Liver (tissue), 9 donors: ENCODE measurements around the gene DDHD1. TPM values are rescaled to one million over a fixed set of nuclear protein-coding genes. Genes with fewer than 3 reads are reported as not detected.

ENCODE experiments used
- DNase-seq: peaks from one replicate; pipeline ENCODE4 v3.0.0-alpha.2; 2017; ENCODE audit warnings: low spot score
- H3K27ac ChIP-seq, 2 donors: one replicate each; pipeline ENCODE4 v1.7.0; 2013; ENCODE audit warnings: inconsistent platforms in 2 of 2, low read length in 2 of 2, control low read depth in 1 of 2, low read depth in 1 of 2, mild to moderate bottlenecking in 1 of 2
- H3K27me3 ChIP-seq, 4 donors: one replicate each; pipeline versions ENCODE4 v1.6.1 to v1.7.0; 2013; ENCODE audit warnings: low read length in 3 of 4, inconsistent platforms in 1 of 4, mild to moderate bottlenecking in 1 of 4, moderate library complexity in 1 of 4; ENCODE audit not compliant: control insufficient read depth in 4 of 4, insufficient read depth in 4 of 4
- H3K36me3 ChIP-seq, 4 donors: one replicate each; pipeline versions ENCODE4 v1.6.1 to v1.7.0; 2013; ENCODE audit warnings: low read length in 3 of 4, mild to moderate bottlenecking in 3 of 4, low read depth in 1 of 4, moderate library complexity in 1 of 4; ENCODE audit not compliant: control insufficient read depth in 4 of 4, insufficient read depth in 3 of 4
- H3K4me1 ChIP-seq, 4 donors: one replicate each; pipeline versions ENCODE4 v1.6.1 to v1.7.0; 2013; ENCODE audit warnings: low read length in 3 of 4, mild to moderate bottlenecking in 3 of 4, moderate library complexity in 1 of 4; ENCODE audit not compliant: control insufficient read depth in 4 of 4, insufficient read depth in 4 of 4
- H3K4me3 ChIP-seq, 3 donors: one replicate each; pipeline versions ENCODE4 v1.6.1 to v1.7.0; 2013; ENCODE audit warnings: low read length in 3 of 3, control low read depth in 1 of 3, low read depth in 1 of 3, mild to moderate bottlenecking in 1 of 3
- H3K9ac ChIP-seq, 2 donors: one replicate each; pipeline ENCODE4 v1.7.0; 2013; ENCODE audit warnings: low read length in 2 of 2, mild to moderate bottlenecking in 2 of 2, moderate library complexity in 2 of 2, control low read depth in 1 of 2, low read depth in 1 of 2
- H3K9me3 ChIP-seq, 4 donors: one replicate each; pipeline versions ENCODE4 v1.6.1 to v1.7.0; 2013; ENCODE audit warnings: low read length in 3 of 4; ENCODE audit not compliant: control insufficient read depth in 4 of 4
- EGR1 ChIP-seq, 2 donors: IDR thresholded peaks; 2 replicates each; pipeline ENCODE4 v1.6.1; 2016 to 2018; ENCODE audit warnings: antibody characterized with exemption in 2 of 2, low read depth in 2 of 2
- FOXA1 ChIP-seq: IDR thresholded peaks from 2 replicates; pipeline ENCODE4 v1.6.1; 2016; ENCODE audit warnings: antibody characterized with exemption
- FOXA2 ChIP-seq: IDR thresholded peaks from 2 replicates; pipeline ENCODE4 v1.6.1; 2016; ENCODE audit warnings: antibody characterized with exemption
- GABPA ChIP-seq, 2 donors: IDR thresholded peaks in 1 of 2; conservative IDR thresholded peaks in 1 of 2; 2 replicates each; pipeline ENCODE4 v1.6.1; 2016; ENCODE audit warnings: antibody characterized with exemption in 2 of 2, mild to moderate bottlenecking in 1 of 2, moderate library complexity in 1 of 2
- HNF4A ChIP-seq, 2 donors: conservative IDR thresholded peaks; 2 replicates each; pipeline ENCODE4 v1.6.1; 2016; ENCODE audit warnings: antibody characterized with exemption in 2 of 2, mild to moderate bottlenecking in 2 of 2
- HNF4G ChIP-seq: IDR thresholded peaks from 2 replicates; pipeline ENCODE4 v1.6.1; 2016; ENCODE audit warnings: antibody characterized with exemption
- JUND ChIP-seq, 2 donors: IDR thresholded peaks; 2 replicates each; pipeline ENCODE4 v1.6.1; 2016; ENCODE audit warnings: antibody characterized with exemption in 2 of 2
- MAX ChIP-seq: IDR thresholded peaks from 2 replicates; pipeline ENCODE4 v1.6.1; 2016; ENCODE audit warnings: antibody characterized with exemption
- NR2F2 ChIP-seq: IDR thresholded peaks from 2 replicates; pipeline ENCODE4 v1.6.1; 2016; ENCODE audit warnings: antibody characterized with exemption
- RAD21 ChIP-seq, 2 donors: IDR thresholded peaks; 2 replicates each; pipeline ENCODE4 v1.6.1; 2016; ENCODE audit warnings: antibody characterized with exemption in 2 of 2, mild to moderate bottlenecking in 2 of 2
- REST ChIP-seq: IDR thresholded peaks from 2 replicates; pipeline ENCODE4 v1.6.1; 2016; ENCODE audit warnings: antibody characterized with exemption, mild to moderate bottlenecking
- RXRA ChIP-seq, 2 donors: IDR thresholded peaks; 2 replicates each; pipeline ENCODE4 v1.6.1; 2017 to 2018; ENCODE audit warnings: antibody characterized with exemption in 2 of 2, mild to moderate bottlenecking in 1 of 2
- SP1 ChIP-seq: IDR thresholded peaks from 2 replicates; pipeline ENCODE4 v1.6.1; 2018; ENCODE audit warnings: antibody characterized with exemption, mild to moderate bottlenecking
- TAF1 ChIP-seq: conservative IDR thresholded peaks from 2 replicates; pipeline ENCODE4 v1.6.1; 2016; ENCODE audit warnings: antibody characterized with exemption, mild to moderate bottlenecking
- YY1 ChIP-seq: IDR thresholded peaks from 2 replicates; pipeline ENCODE4 v1.6.1; 2016; ENCODE audit warnings: antibody characterized with exemption, mild to moderate bottlenecking
- ZBTB33 ChIP-seq: IDR thresholded peaks from 2 replicates; pipeline ENCODE4 v1.6.1; 2016; ENCODE audit warnings: antibody characterized with exemption
- polyA plus RNA-seq, 2 donors: library from polyadenylated mRNA; stranded (reverse) in 1 of 2; unstranded in 1 of 2; fragments of 200-250 nt in 1 of 2; fragments of >200 nt in 1 of 2; fragmentation: Nextera tagmentation in 1 of 2; extraction: Ambion mirVana in 1 of 2; gene quantifications; one replicate each; pipeline versions ENCODE4 v1.2.1 to v1.2.3, GENCODE V29; 2013 to 2015
- total RNA-seq, 2 donors: library from RNA; depleted of rRNA; stranded (reverse); fragments of >200 nt; gene quantifications; one replicate each; pipeline ENCODE4 v1.2.3, GENCODE V29; 2014
- TF ChIP-seq, protein P1 (sequence below): IDR thresholded peaks from 2 replicates; pipeline ENCODE4 v1.6.1; 2016; ENCODE audit warnings: antibody characterized with exemption
- TF ChIP-seq, protein P2 (sequence below): fragments of 150-350 bp; IDR thresholded peaks from 2 replicates; pipeline ENCODE4 v1.5.1; 2017; ENCODE audit warnings: improper control_type of control experiment, low read depth, low read length; ENCODE audit not compliant: missing input control
- donor health status: healthy.
- donor health status: healthy.
- donor health status: healthy.
- donor health status: healthy.
- donor health status: healthy.

The DDHD1 gene
- total and polyA plus RNA-seq, 4 donors, result 1.3 to 14.3 (median 5.2) TPM

GRCh38 chr14:53016919-53017318 is 136.2 kb downstream of the DDHD1 start:
- no peak overlapping the region for H3K4me3 ChIP-seq
- no peaks in the 10 kb centered on the region for H3K36me3 ChIP-seq
- H3K27ac ChIP-seq, result no peak overlapping the region
- H3K9me3 ChIP-seq, result no peaks in the 10 kb centered on the region
- no peak for TF ChIP-seq GABPA (IDR thresholded peaks at IDR 0.05 in 1 of 2, conservative IDR thresholded peaks at IDR 0.05 in 1 of 2)
- TF ChIP-seq, protein P1, sequence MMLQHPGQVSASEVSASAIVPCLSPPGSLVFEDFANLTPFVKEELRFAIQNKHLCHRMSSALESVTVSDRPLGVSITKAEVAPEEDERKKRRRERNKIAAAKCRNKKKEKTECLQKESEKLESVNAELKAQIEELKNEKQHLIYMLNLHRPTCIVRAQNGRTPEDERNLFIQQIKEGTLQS, result no peak
- TF ChIP-seq, protein P2, sequence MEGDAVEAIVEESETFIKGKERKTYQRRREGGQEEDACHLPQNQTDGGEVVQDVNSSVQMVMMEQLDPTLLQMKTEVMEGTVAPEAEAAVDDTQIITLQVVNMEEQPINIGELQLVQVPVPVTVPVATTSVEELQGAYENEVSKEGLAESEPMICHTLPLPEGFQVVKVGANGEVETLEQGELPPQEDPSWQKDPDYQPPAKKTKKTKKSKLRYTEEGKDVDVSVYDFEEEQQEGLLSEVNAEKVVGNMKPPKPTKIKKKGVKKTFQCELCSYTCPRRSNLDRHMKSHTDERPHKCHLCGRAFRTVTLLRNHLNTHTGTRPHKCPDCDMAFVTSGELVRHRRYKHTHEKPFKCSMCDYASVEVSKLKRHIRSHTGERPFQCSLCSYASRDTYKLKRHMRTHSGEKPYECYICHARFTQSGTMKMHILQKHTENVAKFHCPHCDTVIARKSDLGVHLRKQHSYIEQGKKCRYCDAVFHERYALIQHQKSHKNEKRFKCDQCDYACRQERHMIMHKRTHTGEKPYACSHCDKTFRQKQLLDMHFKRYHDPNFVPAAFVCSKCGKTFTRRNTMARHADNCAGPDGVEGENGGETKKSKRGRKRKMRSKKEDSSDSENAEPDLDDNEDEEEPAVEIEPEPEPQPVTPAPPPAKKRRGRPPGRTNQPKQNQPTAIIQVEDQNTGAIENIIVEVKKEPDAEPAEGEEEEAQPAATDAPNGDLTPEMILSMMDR, result no peak
- TF ChIP-seq FOXA2, result no peak
- no peak for TF ChIP-seq MAX
- no peak for TF ChIP-seq HNF4G
- TF ChIP-seq EGR1 (IDR thresholded peaks at IDR 0.05; ENCODE audit: low read depth in 2 of 2), result no peak
- TF ChIP-seq YY1, result no peak
- no peak for TF ChIP-seq HNF4A (conservative IDR thresholded peaks at IDR 0.05)
- TF ChIP-seq TAF1, result no peak
- no peak for TF ChIP-seq JUND (IDR thresholded peaks at IDR 0.05)
- TF ChIP-seq FOXA1, result no peak
- TF ChIP-seq ZBTB33, result no peak
- no peak for TF ChIP-seq RXRA (IDR thresholded peaks at IDR 0.05)
- TF ChIP-seq REST, result no peak
- TF ChIP-seq RAD21 (IDR thresholded peaks at IDR 0.05), result no peak
- TF ChIP-seq SP1, result no peak
- TF ChIP-seq NR2F2, result no peak
- H3K9ac ChIP-seq, result no peak overlapping the region
- DNase-seq, result no peak
- H3K27me3 ChIP-seq, result no peaks in the 10 kb centered on the region
- H3K4me1 ChIP-seq, result no peaks in the 10 kb centered on the region
